HepG2 (cell line): ENCODE results near the gene BIRC6. TPM values are rescaled to one million over a fixed set of nuclear protein-coding genes. Genes with fewer than 3 reads are reported as not detected.

Source experiments
- ATF1 ChIP-seq: IDR thresholded peaks from 2 replicates; pipeline ENCODE4 v1.6.1; 2016; ENCODE audit warnings: mild to moderate bottlenecking, control low read depth
- CC2D1A ChIP-seq: sonication (generic); formaldehyde crosslinking; IDR thresholded peaks from 2 replicates; pipeline ENCODE4 v1.8.1; 2023; ENCODE audit warnings: mild to moderate bottlenecking, missing genetic modification reagents
- CREB1 ChIP-seq, 2 experiments: fragments of 450-650 bp in 1 of 2; IDR thresholded peaks; 2 replicates each; pipeline ENCODE4 v1.6.1; 2016 to 2017; ENCODE audit warnings: control low read depth in 1 of 2, mild to moderate bottlenecking in 1 of 2, missing compliant biosample characterization in 1 of 2, missing genetic modification characterization in 1 of 2
- DRAP1 ChIP-seq: IDR thresholded peaks from 2 replicates; pipeline ENCODE4 v1.6.1; 2016; ENCODE audit warnings: missing genetic modification reagents, missing compliant biosample characterization
- FLYWCH1 ChIP-seq: sonication (generic); formaldehyde crosslinking; IDR thresholded peaks from 2 replicates; pipeline ENCODE4 v1.8.1; 2023; ENCODE audit warnings: mild to moderate bottlenecking, missing genetic modification reagents
- FOXP1 ChIP-seq, 2 experiments: fragments of 450-650 bp in 1 of 2; IDR thresholded peaks; 2 replicates each; pipeline ENCODE4 v1.6.1; 2017 to 2018; ENCODE audit warnings: antibody characterized with exemption in 1 of 2
- MATR3 ChIP-seq: sonication (generic); formaldehyde crosslinking; IDR thresholded peaks from 2 replicates; pipeline ENCODE4 v1.4.0; 2020; ENCODE audit warnings: missing genetic modification reagents
- PHF8 ChIP-seq: sonication (generic); formaldehyde crosslinking; IDR thresholded peaks from 2 replicates; pipeline ENCODE4 v1.5.0; 2020; ENCODE audit warnings: missing genetic modification reagents
- TBX2 ChIP-seq: sonication (generic); formaldehyde crosslinking; IDR thresholded peaks from 2 replicates; pipeline ENCODE4 v1.5.0; 2020; ENCODE audit warnings: missing genetic modification reagents, mild to moderate bottlenecking, borderline replicate concordance
- XRCC5 ChIP-seq: fragments of 200-400 bp; formaldehyde crosslinking; optimal IDR thresholded peaks from 2 replicates; pipeline ENCODE3; 2017; ENCODE audit warnings: mild to moderate bottlenecking, low read length
- ZBTB33 ChIP-seq: sonication (generic); formaldehyde crosslinking; IDR thresholded peaks from 2 replicates; pipeline ENCODE4 v1.4.0; 2020; ENCODE audit warnings: missing genetic modification reagents
- ZFP90 ChIP-seq: sonication (generic); formaldehyde crosslinking; IDR thresholded peaks from 2 replicates; pipeline ENCODE4 v1.8.0; 2022; ENCODE audit warnings: missing genetic modification reagents, mild to moderate bottlenecking, inconsistent platforms, borderline replicate concordance
- ZFYVE20 ChIP-seq: sonication (generic); formaldehyde crosslinking; IDR thresholded peaks from 2 replicates; pipeline ENCODE4 v1.8.0; 2023; ENCODE audit warnings: low read depth, mild to moderate bottlenecking, moderate library complexity, missing genetic modification reagents, borderline replicate concordance
- ZNF101 ChIP-seq: sonication (generic); formaldehyde crosslinking; IDR thresholded peaks from 2 replicates; pipeline ENCODE4 v1.4.0; 2020; ENCODE audit warnings: mild to moderate bottlenecking, low read depth, missing genetic modification reagents, borderline replicate concordance
- ZNF180 ChIP-seq: sonication (generic); formaldehyde crosslinking; IDR thresholded peaks from 2 replicates; pipeline ENCODE4 v1.4.0; 2020; ENCODE audit warnings: low read depth, missing genetic modification reagents, borderline replicate concordance
- ZNF432 ChIP-seq: sonication (generic); formaldehyde crosslinking; IDR thresholded peaks from 2 replicates; pipeline ENCODE4 v1.5.0; 2020; ENCODE audit warnings: missing genetic modification reagents, mild to moderate bottlenecking, borderline replicate concordance
- ZNF614 ChIP-seq: IDR thresholded peaks from 2 replicates; pipeline ENCODE4 v1.6.1; 2018; ENCODE audit warnings: missing biosample characterization, missing genetic modification reagents, inconsistent platforms, borderline replicate concordance
- ZNF740 ChIP-seq: sonication (generic); formaldehyde crosslinking; IDR thresholded peaks from 2 replicates; pipeline ENCODE4 v1.4.0; 2020; ENCODE audit warnings: missing genetic modification reagents
- polyA plus RNA-seq, 8 experiments: library from polyadenylated mRNA; depleted of rRNA in 3 of 8; stranded (reverse) in 7 of 8; unstranded in 1 of 8; fragments of >200 nt; fragmentation: Illumina TruSeq in 4 of 8; extraction: Trizol in 4 of 8; gene quantifications; 2 replicates each; pipeline versions ENCODE4 v1.2.1 to v1.2.3, GENCODE V29; 2011 to 2016; ENCODE audit warnings: low read depth in 4 of 8, missing spikeins in 1 of 8, mixed read lengths in 1 of 8; ENCODE audit not compliant: insufficient read depth in 1 of 8
- total RNA-seq, 5 experiments: library from RNA; depleted of rRNA; stranded (reverse); fragments of >200 nt; fragmentation: Illumina TruSeq; extraction: Trizol; gene quantifications; 2 replicates each; pipeline ENCODE4 v1.2.3, GENCODE V29; 2016; ENCODE audit warnings: low read depth in 1 of 5
- TF ChIP-seq, protein P1 (sequence below): sonication (generic); formaldehyde crosslinking; IDR thresholded peaks from 2 replicates; pipeline ENCODE4 v1.8.0; 2023; ENCODE audit warnings: mild to moderate bottlenecking, missing genetic modification reagents
- TF ChIP-seq, protein P2 (sequence below): sonication (generic); formaldehyde crosslinking; IDR thresholded peaks from 2 replicates; pipeline ENCODE4 v1.4.0; 2020; ENCODE audit warnings: missing genetic modification reagents
- TF ChIP-seq, protein P3 (sequence below): sonication (generic); formaldehyde crosslinking; IDR thresholded peaks from 2 replicates; pipeline ENCODE4 v1.4.0; 2020; ENCODE audit warnings: missing genetic modification reagents; ENCODE audit errors: not compliant biosample characterization

Gene BIRC6
- total and polyA plus RNA-seq, 2 of the 13 experiments (the other 11 are each of a cell fraction or from before 2014, with no cell fraction given): 65.6 to 120 TPM

DNA sequence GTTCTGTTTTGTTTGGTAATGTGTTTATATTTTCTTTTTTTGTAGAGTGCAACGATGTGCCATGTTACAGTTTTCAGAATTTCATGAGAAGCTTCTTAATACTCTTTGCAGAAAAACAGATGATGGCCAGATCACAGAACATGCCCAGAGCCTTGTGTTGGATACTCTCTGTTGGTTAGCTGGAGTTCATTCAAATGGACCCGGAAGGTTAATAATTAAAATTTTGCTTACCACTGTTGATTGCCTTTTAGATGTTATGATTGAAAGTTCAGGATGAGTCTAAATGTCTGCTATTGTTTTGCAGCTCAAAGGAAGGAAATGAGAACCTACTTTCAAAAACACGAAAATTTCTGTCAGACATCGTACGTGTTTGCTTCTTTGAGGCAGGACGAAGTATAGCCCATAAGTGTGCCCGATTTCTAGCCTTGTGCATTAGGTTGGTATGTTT lies 85.2 kb downstream of the BIRC6 start (continued):
- peak; percentile 59 for TF ChIP-seq DRAP1 (CRISPR knock-in tag)
- TF ChIP-seq FLYWCH1: no peak
- TF ChIP-seq ZFP90: no peak
- no peak for TF ChIP-seq ZFYVE20
- TF ChIP-seq ZBTB33 (CRISPR knock-in tag): no peak
- no peak for TF ChIP-seq XRCC5
- TF ChIP-seq, protein P1, sequence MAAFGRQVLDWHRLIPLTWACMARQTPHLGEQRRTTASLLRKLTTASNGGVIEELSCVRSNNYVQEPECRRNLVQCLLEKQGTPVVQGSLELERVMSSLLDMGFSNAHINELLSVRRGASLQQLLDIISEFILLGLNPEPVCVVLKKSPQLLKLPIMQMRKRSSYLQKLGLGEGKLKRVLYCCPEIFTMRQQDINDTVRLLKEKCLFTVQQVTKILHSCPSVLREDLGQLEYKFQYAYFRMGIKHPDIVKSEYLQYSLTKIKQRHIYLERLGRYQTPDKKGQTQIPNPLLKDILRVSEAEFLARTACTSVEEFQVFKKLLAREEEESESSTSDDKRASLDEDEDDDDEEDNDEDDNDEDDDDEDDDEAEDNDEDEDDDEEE (CRISPR knock-in tag): no peak
- no peak for TF ChIP-seq ATF1 (CRISPR knock-in tag)
- TF ChIP-seq ZNF432: no peak
- no peak for TF ChIP-seq ZNF101
- no peak for TF ChIP-seq PHF8 (CRISPR knock-in tag)
- no peak for TF ChIP-seq CC2D1A (CRISPR knock-in tag)
- TF ChIP-seq, protein P2, sequence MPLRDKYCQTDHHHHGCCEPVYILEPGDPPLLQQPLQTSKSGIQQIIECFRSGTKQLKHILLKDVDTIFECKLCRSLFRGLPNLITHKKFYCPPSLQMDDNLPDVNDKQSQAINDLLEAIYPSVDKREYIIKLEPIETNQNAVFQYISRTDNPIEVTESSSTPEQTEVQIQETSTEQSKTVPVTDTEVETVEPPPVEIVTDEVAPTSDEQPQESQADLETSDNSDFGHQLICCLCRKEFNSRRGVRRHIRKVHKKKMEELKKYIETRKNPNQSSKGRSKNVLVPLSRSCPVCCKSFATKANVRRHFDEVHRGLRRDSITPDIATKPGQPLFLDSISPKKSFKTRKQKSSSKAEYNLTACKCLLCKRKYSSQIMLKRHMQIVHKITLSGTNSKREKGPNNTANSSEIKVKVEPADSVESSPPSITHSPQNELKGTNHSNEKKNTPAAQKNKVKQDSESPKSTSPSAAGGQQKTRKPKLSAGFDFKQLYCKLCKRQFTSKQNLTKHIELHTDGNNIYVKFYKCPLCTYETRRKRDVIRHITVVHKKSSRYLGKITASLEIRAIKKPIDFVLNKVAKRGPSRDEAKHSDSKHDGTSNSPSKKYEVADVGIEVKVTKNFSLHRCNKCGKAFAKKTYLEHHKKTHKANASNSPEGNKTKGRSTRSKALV (CRISPR knock-in tag): no peak
- TF ChIP-seq, protein P3, sequence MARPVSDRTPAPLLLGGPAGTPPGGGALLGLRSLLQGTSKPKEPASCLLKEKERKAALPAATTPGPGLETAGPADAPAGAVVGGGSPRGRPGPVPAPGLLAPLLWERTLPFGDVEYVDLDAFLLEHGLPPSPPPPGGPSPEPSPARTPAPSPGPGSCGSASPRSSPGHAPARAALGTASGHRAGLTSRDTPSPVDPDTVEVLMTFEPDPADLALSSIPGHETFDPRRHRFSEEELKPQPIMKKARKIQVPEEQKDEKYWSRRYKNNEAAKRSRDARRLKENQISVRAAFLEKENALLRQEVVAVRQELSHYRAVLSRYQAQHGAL (CRISPR knock-in tag): no peak
- TF ChIP-seq ZNF614 (CRISPR knock-in tag): peak; percentile 58; the same call in 1 of the 2 replicates
- no peak for TF ChIP-seq FOXP1 (IDR thresholded peaks at IDR 0.05)
- TF ChIP-seq FOXP1 (CRISPR knock-in tag; IDR thresholded peaks at IDR 0.05): peak; percentile 64
- no peak for TF ChIP-seq ZNF740 (CRISPR knock-in tag)
- no peak for TF ChIP-seq CREB1 (IDR thresholded peaks at IDR 0.05)
- peak; percentile 55 for TF ChIP-seq CREB1 (CRISPR knock-in tag; IDR thresholded peaks at IDR 0.05)
- TF ChIP-seq MATR3 (CRISPR knock-in tag): no peak
- no peak; the same call in 1 of the 2 replicates for TF ChIP-seq TBX2
- no peak for TF ChIP-seq ZNF180 (CRISPR knock-in tag)
